Measurements from ENCODE around the gene BCAS1.
"Not testable (repeated sequence)": the region's sequence is repeated elsewhere in the genome, so short reads cannot be mapped to it uniquely, and the experiment has no call there.

The BCAS1 gene

DNA sequence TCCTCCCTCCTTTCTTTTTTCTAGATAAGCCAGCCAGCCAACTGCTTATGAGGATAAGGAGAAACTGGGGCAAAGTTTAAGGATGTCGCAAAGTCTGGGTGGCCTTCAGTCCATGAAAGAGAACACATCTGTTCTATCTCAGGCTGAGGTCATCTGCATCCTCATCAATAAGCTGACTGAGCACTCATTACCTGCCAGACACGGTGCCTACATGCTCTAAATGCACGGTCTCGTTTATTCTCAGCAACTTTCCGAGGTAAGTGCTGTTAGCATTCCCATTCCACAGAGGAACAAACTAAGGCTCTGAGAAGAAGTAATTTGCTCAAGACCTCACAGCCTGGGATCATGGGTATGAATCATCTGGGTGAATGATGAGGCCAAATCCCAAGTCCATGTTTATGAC is 133.1 kb downstream of the BCAS1 start:
- TF ChIP-seq, protein P1, sequence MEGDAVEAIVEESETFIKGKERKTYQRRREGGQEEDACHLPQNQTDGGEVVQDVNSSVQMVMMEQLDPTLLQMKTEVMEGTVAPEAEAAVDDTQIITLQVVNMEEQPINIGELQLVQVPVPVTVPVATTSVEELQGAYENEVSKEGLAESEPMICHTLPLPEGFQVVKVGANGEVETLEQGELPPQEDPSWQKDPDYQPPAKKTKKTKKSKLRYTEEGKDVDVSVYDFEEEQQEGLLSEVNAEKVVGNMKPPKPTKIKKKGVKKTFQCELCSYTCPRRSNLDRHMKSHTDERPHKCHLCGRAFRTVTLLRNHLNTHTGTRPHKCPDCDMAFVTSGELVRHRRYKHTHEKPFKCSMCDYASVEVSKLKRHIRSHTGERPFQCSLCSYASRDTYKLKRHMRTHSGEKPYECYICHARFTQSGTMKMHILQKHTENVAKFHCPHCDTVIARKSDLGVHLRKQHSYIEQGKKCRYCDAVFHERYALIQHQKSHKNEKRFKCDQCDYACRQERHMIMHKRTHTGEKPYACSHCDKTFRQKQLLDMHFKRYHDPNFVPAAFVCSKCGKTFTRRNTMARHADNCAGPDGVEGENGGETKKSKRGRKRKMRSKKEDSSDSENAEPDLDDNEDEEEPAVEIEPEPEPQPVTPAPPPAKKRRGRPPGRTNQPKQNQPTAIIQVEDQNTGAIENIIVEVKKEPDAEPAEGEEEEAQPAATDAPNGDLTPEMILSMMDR (IDR thresholded peaks at IDR 0.05; ENCODE audit: low read depth, low read length) = no peak
- no peak for DNase-seq (ENCODE audit: low read depth in 2 of 2)
- no peak overlapping the region for H3K4me3 ChIP-seq (replicated peaks in 1 of 2; ENCODE audit: low read depth in 2 of 2, low read length in 2 of 2)

DNA sequence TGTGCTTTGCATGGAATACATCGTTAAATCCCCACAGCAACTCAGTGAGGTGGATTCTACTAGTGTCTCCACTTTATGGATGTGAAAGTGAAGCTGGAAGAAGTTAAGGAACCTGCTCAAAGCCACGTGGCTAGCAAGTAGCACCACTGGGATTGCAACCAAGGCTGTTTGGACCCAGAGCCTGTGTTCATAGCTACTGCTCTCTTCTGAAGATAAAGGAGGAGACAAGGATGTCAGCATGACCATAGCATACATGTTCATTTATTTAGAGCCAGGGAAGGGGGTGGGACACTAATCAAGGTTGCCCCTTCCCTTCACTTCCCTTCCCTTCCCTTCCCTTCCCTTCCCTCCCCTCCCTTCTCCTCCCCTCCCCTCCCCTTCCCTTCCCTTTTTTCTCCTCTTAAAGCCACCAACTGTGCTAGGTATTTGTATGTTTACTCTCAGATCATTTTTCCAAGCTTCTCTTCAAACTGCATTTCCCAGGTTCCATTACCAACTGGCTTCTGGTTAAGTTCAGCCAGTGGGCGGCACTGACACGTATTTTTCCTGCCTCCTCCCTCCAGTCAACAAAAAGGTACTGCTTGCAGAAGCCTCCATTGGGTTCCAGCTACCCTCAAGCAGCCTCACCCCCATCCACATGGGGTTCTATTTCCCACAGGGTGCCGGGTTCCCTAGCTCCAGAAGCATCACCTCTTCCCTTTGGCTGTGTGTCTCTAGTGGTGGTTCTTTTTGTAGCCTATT is 134.9 kb downstream of the BCAS1 start:
- TF ChIP-seq, protein P1 (IDR thresholded peaks at IDR 0.05; ENCODE audit: low read depth, low read length) = no peak
- no peak overlapping the region for H3K4me3 ChIP-seq (replicated peaks in 1 of 2; ENCODE audit: low read depth in 2 of 2, low read length in 2 of 2)
- no peak for DNase-seq (ENCODE audit: low read depth in 2 of 2)

DNA sequence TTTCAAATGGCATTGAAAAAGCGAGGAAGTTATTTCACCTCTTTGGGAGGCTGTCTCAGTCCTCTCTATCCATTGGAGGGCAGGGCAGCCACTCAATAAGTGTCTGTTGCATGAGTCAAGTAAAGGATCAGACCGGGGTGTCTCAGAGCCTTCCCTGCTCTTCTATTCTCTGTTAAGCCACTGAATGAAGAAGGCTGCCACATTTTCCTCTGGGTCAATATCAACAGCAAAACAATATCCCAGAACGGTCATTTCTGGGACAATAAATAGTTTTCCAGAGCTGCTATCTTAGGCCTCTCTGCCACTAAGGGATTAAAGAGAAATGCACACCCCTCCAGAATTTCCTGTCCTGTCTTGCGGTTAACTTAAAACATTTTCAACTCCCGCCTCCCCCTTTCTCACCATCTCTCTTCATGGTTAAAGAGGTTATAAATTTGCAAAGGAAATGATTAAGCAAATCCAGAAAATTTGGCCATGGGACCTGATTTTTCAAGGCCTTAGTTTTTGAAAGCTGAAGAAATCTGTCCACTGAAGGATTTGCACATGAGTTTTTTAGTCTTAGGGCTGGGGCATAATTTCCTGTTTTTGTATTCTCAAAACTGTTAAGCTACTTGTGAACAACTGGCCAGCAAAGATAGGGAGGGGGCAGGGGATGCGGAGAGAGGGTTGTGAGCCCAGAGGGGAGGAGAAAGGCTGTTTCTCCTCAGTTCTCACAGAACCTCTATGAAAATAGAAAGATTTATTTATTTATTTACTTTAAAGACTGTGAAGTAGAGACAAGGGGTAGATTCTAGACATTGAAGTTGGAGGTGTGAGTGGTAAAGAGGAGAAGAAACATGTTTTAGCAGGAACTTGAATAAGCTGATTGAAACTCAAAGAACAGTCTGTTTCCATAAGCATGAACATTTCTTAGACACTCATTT is 135.7 kb downstream of the BCAS1 start:
- peak; percentile 91 to 96 for DNase-seq (ENCODE audit: low read depth in 2 of 2)
- TF ChIP-seq, protein P1 (IDR thresholded peaks at IDR 0.05; ENCODE audit: low read depth, low read length) = no peak
- no peak overlapping the region for H3K4me3 ChIP-seq (replicated peaks in 1 of 2; ENCODE audit: low read depth in 2 of 2, low read length in 2 of 2)

DNA sequence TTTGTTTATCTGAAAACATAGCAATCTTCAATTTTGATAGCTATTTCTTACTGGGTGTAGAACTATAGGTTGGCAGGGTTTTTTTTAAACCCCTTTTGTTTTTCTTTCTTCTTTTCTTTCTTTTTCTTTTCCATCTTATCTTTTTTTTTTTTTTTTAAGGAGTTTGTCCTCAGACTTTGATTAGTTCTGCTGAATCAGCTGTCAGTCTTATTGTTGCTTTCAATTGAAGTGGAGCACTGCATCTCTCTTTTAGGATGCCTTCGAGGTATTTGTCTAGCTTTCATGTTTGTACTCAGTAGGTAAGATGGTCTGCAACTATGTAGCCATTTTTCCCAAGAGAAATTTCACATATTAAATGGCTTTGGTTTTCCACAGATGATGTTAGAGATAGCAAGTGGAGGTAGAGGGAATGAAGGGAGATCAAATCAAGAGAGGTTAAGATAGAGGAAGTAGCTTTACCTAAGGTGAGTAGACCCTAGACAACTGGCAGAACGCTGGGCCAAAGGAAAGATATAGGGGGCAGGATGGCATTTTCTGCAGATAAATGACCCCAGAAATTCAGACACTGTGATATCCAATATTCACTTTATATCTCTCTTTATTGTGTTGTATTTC is 137.1 kb downstream of the BCAS1 start:
- no peak overlapping the region for H3K4me3 ChIP-seq (replicated peaks in 1 of 2; ENCODE audit: low read depth in 2 of 2, low read length in 2 of 2)
- DNase-seq (ENCODE audit: low read depth in 2 of 2) = no peak
- TF ChIP-seq, protein P1 (IDR thresholded peaks at IDR 0.05; ENCODE audit: low read depth, low read length) = no peak

DNA sequence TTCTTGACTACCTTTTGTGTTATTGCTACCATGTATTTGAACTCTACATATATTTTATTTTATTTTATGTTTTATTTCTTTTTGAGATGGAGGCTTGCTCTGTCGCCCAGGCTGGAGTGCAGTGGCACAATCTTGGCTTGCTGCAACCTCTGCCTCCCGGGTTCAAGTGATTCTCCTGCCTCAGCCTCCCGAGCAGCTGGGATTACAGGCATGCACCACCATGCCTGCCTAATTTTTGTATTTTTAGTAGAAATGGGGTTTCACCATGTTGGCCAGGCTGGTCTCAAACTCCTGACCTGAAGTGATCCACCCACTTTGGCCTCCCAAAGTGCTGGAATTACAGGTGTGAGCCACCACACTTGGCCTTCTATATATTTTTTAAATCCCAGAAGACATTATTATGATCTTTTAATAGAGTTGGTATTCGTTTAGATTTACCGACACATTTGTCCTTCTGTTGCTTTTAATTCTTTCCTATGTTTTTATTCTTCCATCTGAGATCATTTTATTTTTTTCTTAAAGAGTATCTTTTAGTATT is 137.7 kb downstream of the BCAS1 start:
- not testable (repeated sequence) for DNase-seq (ENCODE audit: low read depth in 2 of 2)

DNA sequence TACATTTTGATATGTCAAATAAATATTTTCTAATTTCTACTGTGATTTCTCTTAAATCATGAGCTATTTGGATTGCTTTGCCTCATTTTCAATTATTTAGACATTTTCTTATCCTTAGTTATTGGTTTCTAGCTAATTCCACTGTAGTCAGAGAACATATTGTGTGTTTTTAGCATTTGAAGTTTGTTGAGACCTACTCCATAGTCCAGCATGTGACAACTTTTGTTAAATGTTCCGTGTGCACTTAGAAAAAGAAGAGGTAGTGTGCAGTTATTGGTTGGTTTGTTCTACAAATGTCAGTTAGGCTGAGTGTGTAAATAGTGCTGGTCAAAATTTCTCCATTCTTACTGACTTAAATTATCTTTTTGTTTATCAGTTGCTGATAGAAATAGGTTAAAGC is 138.8 kb downstream of the BCAS1 start:
- TF ChIP-seq, protein P1 (IDR thresholded peaks at IDR 0.05; ENCODE audit: low read depth, low read length) = no peak
- no peak overlapping the region for H3K4me3 ChIP-seq (replicated peaks in 1 of 2; ENCODE audit: low read depth in 2 of 2, low read length in 2 of 2)
- DNase-seq (ENCODE audit: low read depth in 2 of 2) = no peak

More for the DNA sequence above, 137.7 kb downstream of the BCAS1 start:
- H3K4me3 ChIP-seq (replicated peaks in 1 of 2; ENCODE audit: low read depth in 2 of 2, low read length in 2 of 2) = not testable (repeated sequence)

All from cardiac fibroblast (primary cell).